ENCODE results near the gene TUFT1.

Gene TUFT1

GRCh38 chr1:151502859-151503780, 37.0 kb upstream of the TUFT1 start:
- Histone ChIP-seq H3K36me3 (ENCODE audit: control insufficient read depth, insufficient read depth, low read length) (no peaks in the 10 kb centered on the region), H3K4me3 (ENCODE audit: insufficient read depth, low read depth, low read length) (no peak overlapping the region), H3K27ac (ENCODE audit: insufficient read depth, low read depth, low read length, poor library complexity, severe bottlenecking) (no peak overlapping the region), H3K9me3 (ENCODE audit: control insufficient read depth, low read length) (no peaks in the 10 kb centered on the region), H3K4me1 (ENCODE audit: control insufficient read depth, insufficient read depth, low read length) (no peaks in the 10 kb centered on the region), H3K27me3 (ENCODE audit: control insufficient read depth, insufficient read depth, low read length, poor library complexity, severe bottlenecking) (no peaks in the 10 kb centered on the region)
- WGBS, 2 experiments, result 79 to 81% methylated on average over 7 of the region's 7 CpGs

GRCh38 chr1:151504252-151504651, 35.9 kb upstream of the TUFT1 start:
- Histone ChIP-seq H3K4me1 (ENCODE audit: control insufficient read depth, insufficient read depth, low read length) (no peaks in the 10 kb centered on the region), H3K36me3 (ENCODE audit: control insufficient read depth, insufficient read depth, low read length) (no peaks in the 10 kb centered on the region), H3K27ac (ENCODE audit: insufficient read depth, low read depth, low read length, poor library complexity, severe bottlenecking) (no peak overlapping the region), H3K9me3 (ENCODE audit: control insufficient read depth, low read length) (no peaks in the 10 kb centered on the region), H3K27me3 (ENCODE audit: control insufficient read depth, insufficient read depth, low read length, poor library complexity, severe bottlenecking) (no peaks in the 10 kb centered on the region), H3K4me3 (ENCODE audit: insufficient read depth, low read depth, low read length) (no peak overlapping the region)
- WGBS, 2 experiments, result 84% methylated on average over 3 of the region's 3 CpGs

- no peaks in the 10 kb centered on the region for H3K9me3 ChIP-seq (ENCODE audit: control insufficient read depth, low read length)
- no peaks in the 10 kb centered on the region for H3K4me1 ChIP-seq (ENCODE audit: control insufficient read depth, insufficient read depth, low read length)
- H3K27me3 ChIP-seq (ENCODE audit: control insufficient read depth, insufficient read depth, low read length, poor library complexity, severe bottlenecking), result no peaks in the 10 kb centered on the region
- no peak overlapping the region for H3K27ac ChIP-seq (ENCODE audit: insufficient read depth, low read depth, low read length, poor library complexity, severe bottlenecking)
- 82 to 93% methylated on average over 4 of the region's 4 CpGs for WGBS, 2 experiments
- no peaks in the 10 kb centered on the region for H3K36me3 ChIP-seq (ENCODE audit: control insufficient read depth, insufficient read depth, low read length)
- no peak overlapping the region for H3K4me3 ChIP-seq (ENCODE audit: insufficient read depth, low read depth, low read length)
These were observed 35.4 kb upstream of the TUFT1 start for GRCh38 chr1:151504759-151505158.

DNA sequence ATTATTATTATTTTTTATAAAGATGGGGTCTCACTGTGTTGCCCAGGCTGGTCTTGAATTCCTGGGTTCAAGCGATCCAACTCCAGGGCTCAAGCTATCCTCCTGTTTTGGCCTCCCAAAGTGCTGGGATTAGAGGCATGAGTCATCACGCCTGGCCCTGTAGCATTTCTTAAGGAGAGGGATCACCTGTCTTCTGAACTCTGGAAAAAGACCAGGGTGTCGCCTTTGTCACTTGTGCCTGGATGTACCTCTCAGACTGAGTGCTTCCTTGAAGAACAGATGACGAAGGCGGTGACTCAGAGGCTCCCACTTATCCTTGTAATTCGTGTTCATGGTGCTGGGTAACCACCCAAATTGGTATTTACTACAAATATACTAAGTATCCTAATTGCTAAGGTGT, 31.3 kb upstream of the TUFT1 start:
- Histone ChIP-seq H3K27me3 (ENCODE audit: control insufficient read depth, insufficient read depth, low read length, poor library complexity, severe bottlenecking) (peaks cover 11% of the 10 kb centered on the region), H3K27ac (ENCODE audit: insufficient read depth, low read depth, low read length, poor library complexity, severe bottlenecking) (no peak overlapping the region), H3K4me1 (ENCODE audit: control insufficient read depth, insufficient read depth, low read length) (peaks cover 22% of the 10 kb centered on the region), H3K4me3 (ENCODE audit: insufficient read depth, low read depth, low read length) (no peak overlapping the region), H3K36me3 (ENCODE audit: control insufficient read depth, insufficient read depth, low read length) (no peaks in the 10 kb centered on the region), H3K9me3 (ENCODE audit: control insufficient read depth, low read length) (no peaks in the 10 kb centered on the region)
- 90 to 92% methylated on average over 6 of the region's 6 CpGs for WGBS, 2 experiments

DNA sequence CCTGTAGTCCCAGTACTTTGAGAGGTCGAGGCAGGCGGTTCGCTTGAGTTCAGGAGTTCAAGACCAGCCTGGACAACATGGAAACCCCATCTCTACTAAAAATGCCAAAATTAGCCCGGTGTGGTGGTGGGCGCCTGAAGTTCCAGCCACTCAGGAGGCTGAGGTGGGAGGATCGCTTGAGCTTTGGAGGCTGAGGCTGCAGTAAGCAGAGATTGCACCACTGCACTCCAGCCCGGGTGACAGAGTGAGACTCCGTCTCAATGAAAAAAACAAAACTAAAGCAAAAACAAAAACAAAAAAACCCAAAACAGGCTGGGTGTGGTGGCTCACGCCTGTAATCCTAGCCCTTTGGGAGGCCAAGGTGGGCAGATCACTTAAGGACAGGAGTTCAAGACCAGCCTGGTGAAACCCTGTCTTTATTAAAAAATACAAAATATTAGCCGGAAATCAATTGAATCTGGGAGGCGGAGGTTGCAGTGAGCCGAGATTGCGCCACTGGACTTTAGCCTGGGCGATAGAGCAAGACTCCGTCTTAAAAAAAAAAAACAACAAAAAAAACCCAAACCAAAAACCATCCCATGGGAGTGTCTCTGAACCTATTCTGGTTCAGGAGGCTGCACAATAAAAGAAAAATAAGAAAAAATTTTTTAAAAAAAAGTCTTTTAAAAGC, 30.6 kb upstream of the TUFT1 start:
- H3K36me3 ChIP-seq (ENCODE audit: control insufficient read depth, insufficient read depth, low read length), result no peaks in the 10 kb centered on the region
- peaks cover 11% of the 10 kb centered on the region for H3K27me3 ChIP-seq (ENCODE audit: control insufficient read depth, insufficient read depth, low read length, poor library complexity, severe bottlenecking)
- WGBS, 2 experiments, result 91 to 97% methylated on average over 15 of the region's 15 CpGs
- H3K4me3 ChIP-seq (ENCODE audit: insufficient read depth, low read depth, low read length), result no peak overlapping the region
- peaks cover 24% of the 10 kb centered on the region for H3K4me1 ChIP-seq (ENCODE audit: control insufficient read depth, insufficient read depth, low read length)
- no peaks in the 10 kb centered on the region for H3K9me3 ChIP-seq (ENCODE audit: control insufficient read depth, low read length)
- no peak overlapping the region for H3K27ac ChIP-seq (ENCODE audit: insufficient read depth, low read depth, low read length, poor library complexity, severe bottlenecking)

GRCh38 chr1:151510020-151510405, 30.1 kb upstream of the TUFT1 start:
- H3K27ac ChIP-seq (ENCODE audit: insufficient read depth, low read depth, low read length, poor library complexity, severe bottlenecking), result no peak overlapping the region
- H3K4me3 ChIP-seq (ENCODE audit: insufficient read depth, low read depth, low read length), result peak overlapping the region; percentile 65
- WGBS, 2 experiments, result 15 to 32% methylated on average over 5 to 8 of the region's 9 CpGs
- peaks cover 24% of the 10 kb centered on the region for H3K4me1 ChIP-seq (ENCODE audit: control insufficient read depth, insufficient read depth, low read length)
- no peaks in the 10 kb centered on the region for H3K9me3 ChIP-seq (ENCODE audit: control insufficient read depth, low read length)
- H3K36me3 ChIP-seq (ENCODE audit: control insufficient read depth, insufficient read depth, low read length), result no peaks in the 10 kb centered on the region
- H3K27me3 ChIP-seq (ENCODE audit: control insufficient read depth, insufficient read depth, low read length, poor library complexity, severe bottlenecking), result peaks cover 11% of the 10 kb centered on the region

DNA sequence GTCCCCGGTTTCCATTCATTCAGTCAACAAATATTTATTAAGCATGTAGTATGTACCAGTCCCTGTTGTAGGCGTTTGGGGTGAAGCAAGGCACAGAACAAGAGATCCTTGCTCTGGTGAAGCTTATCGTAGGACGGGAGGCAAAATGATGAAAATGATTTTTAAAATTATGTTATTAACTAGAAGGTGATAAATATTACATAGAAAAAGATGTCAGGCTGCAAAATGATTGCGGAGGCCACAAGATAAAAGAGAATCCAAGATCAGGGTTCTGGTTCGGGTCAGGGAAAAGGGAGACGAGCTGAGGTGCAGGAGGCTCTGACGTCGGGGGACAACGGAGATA, 29.5 kb upstream of the TUFT1 start:
- Histone ChIP-seq H3K4me3 (ENCODE audit: insufficient read depth, low read depth, low read length) (peak overlapping the region; percentile 65), H3K4me1 (ENCODE audit: control insufficient read depth, insufficient read depth, low read length) (peaks cover 24% of the 10 kb centered on the region), H3K36me3 (ENCODE audit: control insufficient read depth, insufficient read depth, low read length) (no peaks in the 10 kb centered on the region), H3K9me3 (ENCODE audit: control insufficient read depth, low read length) (no peaks in the 10 kb centered on the region), H3K27me3 (ENCODE audit: control insufficient read depth, insufficient read depth, low read length, poor library complexity, severe bottlenecking) (peaks cover 11% of the 10 kb centered on the region), H3K27ac (ENCODE audit: insufficient read depth, low read depth, low read length, poor library complexity, severe bottlenecking) (peak overlapping the region; percentile 71)
- 8 to 9% methylated on average over 9 to 10 of the region's 10 CpGs for WGBS, 2 experiments

DNA sequence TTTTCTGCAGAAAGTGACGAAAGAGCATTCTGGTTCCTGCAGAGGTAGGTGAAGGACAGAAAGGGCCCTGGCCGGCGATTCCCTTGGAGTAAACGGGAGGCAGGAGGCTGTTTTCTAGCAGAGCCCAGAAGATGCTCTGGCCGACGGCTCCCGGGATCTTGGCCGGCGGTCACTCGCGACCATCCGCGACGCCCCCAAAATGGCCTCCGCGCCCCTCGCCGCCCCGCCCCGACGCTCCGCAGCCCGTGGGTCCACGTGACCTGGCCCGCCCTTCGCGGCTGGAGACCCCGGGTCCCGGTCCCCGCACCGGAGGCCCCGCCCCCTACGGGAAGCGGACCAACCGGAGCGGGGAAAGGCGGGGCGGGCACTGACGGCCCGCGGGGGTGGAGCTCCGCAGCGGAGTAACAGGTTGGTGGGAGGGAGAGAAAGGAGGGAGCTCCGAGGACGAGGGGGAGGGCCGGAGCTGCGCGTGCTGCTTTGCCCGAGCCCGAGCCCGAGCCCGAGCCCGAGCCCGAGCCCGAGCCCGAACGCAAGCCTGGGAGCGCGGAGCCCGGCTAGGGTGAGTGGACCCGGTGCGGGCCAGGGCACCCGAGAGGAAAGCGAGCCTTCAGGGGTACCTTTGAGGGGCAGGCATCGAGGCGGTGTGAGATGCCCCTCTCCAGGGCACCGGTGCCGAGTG, 29.0 kb upstream of the TUFT1 start, which contains the start of gene CGN:
TSS of gene CGN (plus strand) at position 431 of the 679 bp plus-strand sequence. CDS start 7,133 bp downstream, outside the sequence.
- peaks cover 27% of the 10 kb centered on the region for H3K4me1 ChIP-seq (ENCODE audit: control insufficient read depth, insufficient read depth, low read length)
- 0% methylated on average over 68 of the region's 68 CpGs for WGBS, 2 experiments
- H3K27me3 ChIP-seq (ENCODE audit: control insufficient read depth, insufficient read depth, low read length, poor library complexity, severe bottlenecking), result peaks cover 11% of the 10 kb centered on the region
- no peaks in the 10 kb centered on the region for H3K9me3 ChIP-seq (ENCODE audit: control insufficient read depth, low read length)
- no peaks in the 10 kb centered on the region for H3K36me3 ChIP-seq (ENCODE audit: control insufficient read depth, insufficient read depth, low read length)
- peak within 1 kb of the TSS; percentile 65 for H3K4me3 ChIP-seq (ENCODE audit: insufficient read depth, low read depth, low read length)
- H3K27ac ChIP-seq (ENCODE audit: insufficient read depth, low read depth, low read length, poor library complexity, severe bottlenecking), result peak within 1 kb of the TSS; percentile 74

- H3K4me3 ChIP-seq (ENCODE audit: insufficient read depth, low read depth, low read length), result peak overlapping the region; percentile 65
- 1 to 2% methylated on average over 23 of the region's 23 CpGs for WGBS, 2 experiments
- peak overlapping the region; percentile 74 for H3K27ac ChIP-seq (ENCODE audit: insufficient read depth, low read depth, low read length, poor library complexity, severe bottlenecking)
- H3K36me3 ChIP-seq (ENCODE audit: control insufficient read depth, insufficient read depth, low read length), result no peaks in the 10 kb centered on the region
- H3K27me3 ChIP-seq (ENCODE audit: control insufficient read depth, insufficient read depth, low read length, poor library complexity, severe bottlenecking), result peaks cover 11% of the 10 kb centered on the region
- no peaks in the 10 kb centered on the region for H3K9me3 ChIP-seq (ENCODE audit: control insufficient read depth, low read length)
- peaks cover 29% of the 10 kb centered on the region for H3K4me1 ChIP-seq (ENCODE audit: control insufficient read depth, insufficient read depth, low read length)
These were observed 28.4 kb upstream of the TUFT1 start for GRCh38 chr1:151511636-151512215.

Measured in ectodermal cell (in vitro differentiated cells).